Measurements from ENCODE around the gene SMIM1. TPM values are rescaled to one million over a fixed set of nuclear protein-coding genes. Genes with fewer than 3 reads are reported as not detected.
A peak's percentile ranks its signal among the peaks of the same experiment; 100 is the strongest.

The SMIM1 gene
- total RNA-seq, 4 donors from 2014 or later = 2.6 to 8.4 (median 4.7) TPM; not detected in 1

DNA sequence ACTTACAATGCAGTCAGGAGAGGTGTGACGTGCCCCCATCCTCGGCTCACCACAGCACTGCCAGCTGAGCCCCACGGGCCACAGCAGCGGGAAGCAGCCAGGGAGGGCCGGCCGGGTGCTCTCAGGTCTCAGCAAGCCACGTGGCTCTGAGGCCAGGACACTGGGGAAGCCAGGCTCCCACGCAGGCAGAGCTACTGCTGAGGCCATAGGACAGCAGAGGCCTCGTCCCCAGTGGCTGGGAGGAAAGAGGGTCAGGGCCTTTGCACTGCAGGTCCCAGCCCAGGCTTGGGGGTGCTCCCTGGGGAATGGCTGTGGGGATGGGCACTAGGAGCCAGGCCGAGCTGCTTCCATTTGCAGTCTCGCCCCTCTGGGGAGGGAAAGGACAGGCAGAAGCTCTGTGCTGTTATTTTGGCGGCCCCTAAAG is 18.0 kb downstream of the SMIM1 start:
- H3K36me3 ChIP-seq = peaks cover 0 to 70% of the 10 kb centered on the region in 2 donors
- H3K4me1 ChIP-seq = peaks cover 4 to 72% (median 20%) of the 10 kb centered on the region in 3 donors
- no peaks in the 10 kb centered on the region for H3K27me3 ChIP-seq
- TF ChIP-seq, protein P1, sequence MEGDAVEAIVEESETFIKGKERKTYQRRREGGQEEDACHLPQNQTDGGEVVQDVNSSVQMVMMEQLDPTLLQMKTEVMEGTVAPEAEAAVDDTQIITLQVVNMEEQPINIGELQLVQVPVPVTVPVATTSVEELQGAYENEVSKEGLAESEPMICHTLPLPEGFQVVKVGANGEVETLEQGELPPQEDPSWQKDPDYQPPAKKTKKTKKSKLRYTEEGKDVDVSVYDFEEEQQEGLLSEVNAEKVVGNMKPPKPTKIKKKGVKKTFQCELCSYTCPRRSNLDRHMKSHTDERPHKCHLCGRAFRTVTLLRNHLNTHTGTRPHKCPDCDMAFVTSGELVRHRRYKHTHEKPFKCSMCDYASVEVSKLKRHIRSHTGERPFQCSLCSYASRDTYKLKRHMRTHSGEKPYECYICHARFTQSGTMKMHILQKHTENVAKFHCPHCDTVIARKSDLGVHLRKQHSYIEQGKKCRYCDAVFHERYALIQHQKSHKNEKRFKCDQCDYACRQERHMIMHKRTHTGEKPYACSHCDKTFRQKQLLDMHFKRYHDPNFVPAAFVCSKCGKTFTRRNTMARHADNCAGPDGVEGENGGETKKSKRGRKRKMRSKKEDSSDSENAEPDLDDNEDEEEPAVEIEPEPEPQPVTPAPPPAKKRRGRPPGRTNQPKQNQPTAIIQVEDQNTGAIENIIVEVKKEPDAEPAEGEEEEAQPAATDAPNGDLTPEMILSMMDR (IDR thresholded peaks at IDR 0.05) = no peak
- no peak for TF ChIP-seq EP300 (IDR thresholded peaks at IDR 0.05)
- no peak for TF ChIP-seq POLR2A (IDR thresholded peaks at IDR 0.05)
- no peak for TF ChIP-seq POLR2AphosphoS5 (IDR thresholded peaks at IDR 0.05)
- H3K27ac ChIP-seq = no peak overlapping the region
- peak; percentile 23 for ATAC-seq
- no peaks in the 10 kb centered on the region for H3K9me3 ChIP-seq
- H3K4me3 ChIP-seq = no peak overlapping the region
- no CpG with 5 or more reads among the region's 12 CpGs for WGBS, 2 donors (ENCODE audit: low coverage in 1 of 2)

DNA sequence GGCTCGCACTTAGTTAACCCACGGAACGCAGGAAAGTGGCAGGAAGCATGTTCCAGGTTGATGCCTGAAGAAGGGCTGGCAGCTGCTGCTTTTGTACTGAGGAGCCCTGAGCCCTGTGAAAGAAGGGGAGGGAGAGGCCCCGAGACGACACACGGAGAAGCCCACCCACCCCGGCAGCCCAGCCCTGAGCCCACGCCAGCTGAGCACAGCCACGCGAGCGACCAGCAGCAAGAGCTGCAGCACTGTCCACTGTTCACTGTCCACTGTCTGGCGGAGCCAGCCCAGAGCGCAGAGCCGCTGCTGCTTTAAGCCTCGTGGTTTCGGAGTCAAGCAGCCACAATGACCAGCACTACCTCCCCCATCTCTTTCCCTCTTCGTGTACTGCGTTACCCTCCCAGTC is 18.4 kb downstream of the SMIM1 start:
- peaks cover 0 to 66% of the 10 kb centered on the region in 2 donors for H3K36me3 ChIP-seq
- ATAC-seq = no peak
- H3K4me1 ChIP-seq = peaks cover 4 to 73% (median 21%) of the 10 kb centered on the region in 3 donors
- no peak overlapping the region for H3K27ac ChIP-seq
- H3K27me3 ChIP-seq = no peaks in the 10 kb centered on the region
- TF ChIP-seq, protein P1 (IDR thresholded peaks at IDR 0.05) = no peak
- no peak for TF ChIP-seq EP300 (IDR thresholded peaks at IDR 0.05)
- TF ChIP-seq POLR2A (IDR thresholded peaks at IDR 0.05) = no peak
- TF ChIP-seq POLR2AphosphoS5 (IDR thresholded peaks at IDR 0.05) = no peak
- 90% methylated on average over 3 of the region's 18 CpGs; no CpG with 5 or more reads in 1 of the 2 donors for WGBS, 2 donors (ENCODE audit: low coverage in 1 of 2)
- H3K9me3 ChIP-seq = no peaks in the 10 kb centered on the region
- H3K4me3 ChIP-seq = no peak overlapping the region

DNA sequence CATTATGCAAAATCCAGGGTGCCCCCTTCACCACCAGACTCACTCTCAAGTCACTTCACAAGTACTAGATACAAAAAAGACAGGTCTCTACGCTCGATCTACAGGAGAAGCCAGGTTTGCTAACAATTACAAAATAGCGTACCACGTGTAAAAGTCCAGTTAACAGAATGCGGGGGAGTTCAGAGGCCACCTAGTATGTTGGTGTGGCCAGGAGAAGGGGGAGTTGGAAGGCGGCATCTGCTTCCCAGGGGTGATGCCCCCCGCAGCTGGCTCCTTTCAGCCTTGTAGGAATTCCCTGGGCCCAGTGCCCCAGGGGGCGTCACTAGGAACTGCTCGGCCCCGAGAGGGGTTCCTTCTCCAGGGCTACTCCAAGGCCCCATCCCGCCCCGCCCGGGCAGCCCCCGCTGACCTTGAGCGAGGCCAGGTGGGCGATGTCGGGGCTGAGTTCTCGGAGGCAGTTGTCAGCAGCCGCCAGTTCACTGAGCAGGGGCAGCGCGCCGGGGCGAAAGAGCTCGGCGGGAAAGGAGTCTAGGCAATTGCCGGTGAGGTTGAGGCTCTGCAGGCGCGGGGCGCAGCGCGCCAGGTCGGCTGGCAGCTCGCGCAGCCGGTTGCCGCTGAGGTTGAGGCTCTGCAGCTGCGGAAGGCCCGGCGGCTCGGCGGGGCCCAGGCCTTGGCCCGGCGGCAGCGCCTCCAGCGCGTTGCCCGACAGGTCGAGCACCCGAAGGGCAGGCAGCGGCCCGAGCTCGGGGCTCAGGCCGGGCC is 23.1 kb downstream of the SMIM1 start:
- Histone ChIP-seq H3K36me3 (peaks cover 0 to 21% of the 10 kb centered on the region in 2 donors), H3K4me3 (peak overlapping the region; percentile 51 to 76), H3K9me3 (no peaks in the 10 kb centered on the region), H3K4me1 (peaks cover 4 to 58% (median 21%) of the 10 kb centered on the region in 3 donors), H3K27ac (peak overlapping the region; percentile 1 to 86 (median 82)), H3K27me3 (peaks cover 11% of the 10 kb centered on the region)
- 8% methylated on average over 4 of the region's 53 CpGs; no CpG with 5 or more reads in 1 of the 2 donors for WGBS, 2 donors (ENCODE audit: low coverage in 1 of 2)
- no peak for TF ChIP-seq POLR2A (IDR thresholded peaks at IDR 0.05)
- TF ChIP-seq, protein P1 (IDR thresholded peaks at IDR 0.05) = no peak
- no peak for TF ChIP-seq POLR2AphosphoS5 (IDR thresholded peaks at IDR 0.05)
- TF ChIP-seq EP300 (IDR thresholded peaks at IDR 0.05) = no peak
- no peak for ATAC-seq

DNA sequence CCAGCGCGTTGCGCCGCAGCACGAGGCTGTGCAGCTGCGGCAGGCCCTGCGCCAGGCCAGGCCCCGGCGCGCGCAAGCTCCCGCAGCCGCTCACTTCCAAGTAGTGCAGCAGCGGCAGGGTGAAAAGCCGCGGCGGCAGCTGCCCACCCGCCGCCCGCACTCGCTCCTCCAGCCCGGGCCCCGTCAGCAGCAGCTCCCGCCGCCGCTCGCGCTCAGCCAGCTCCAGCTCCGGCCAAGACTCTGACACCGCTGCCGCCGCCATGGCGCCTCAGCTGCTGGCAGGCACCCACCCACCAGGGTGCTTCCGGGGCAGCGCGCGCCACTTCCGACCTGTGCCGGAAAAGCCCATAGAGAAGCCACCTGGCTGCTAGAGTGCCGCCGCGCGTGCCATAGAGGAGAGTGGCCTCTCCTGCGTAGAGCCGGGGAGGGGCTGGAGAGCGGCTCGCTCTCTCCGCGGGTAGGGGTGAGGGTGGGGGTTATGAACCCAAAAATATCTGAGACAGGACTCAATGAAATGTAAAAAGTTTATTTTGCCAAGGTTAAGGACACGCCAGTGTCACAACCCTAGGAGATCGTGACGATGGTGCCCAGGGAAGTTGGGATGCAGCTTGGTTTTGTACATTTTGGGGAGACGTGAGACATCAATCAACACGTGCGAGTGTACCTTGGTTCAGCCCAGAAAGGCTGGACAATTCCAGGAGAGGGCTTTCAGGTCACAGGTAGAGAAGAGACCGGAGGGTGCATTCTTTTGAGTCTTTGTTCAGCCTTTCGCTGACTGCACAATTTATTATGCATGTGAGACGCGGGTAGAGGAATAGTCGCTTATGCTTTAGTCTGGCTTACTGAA is 23.9 kb downstream of the SMIM1 start, which contains the start of gene LRRC47:
Gene LRRC47, minus strand, starts transcription at position 284 of the 847 bp plus-strand sequence. Its CDS starts 22 bp downstream, at position 262.
- Histone ChIP-seq H3K4me1 (peaks cover 4 to 50% (median 21%) of the 10 kb centered on the region in 3 donors), H3K27ac (peak within 1 kb of the TSS; percentile 17 to 86 (median 82)), H3K36me3 (peaks cover 0 to 13% of the 10 kb centered on the region in 2 donors), H3K9me3 (no peaks in the 10 kb centered on the region), H3K4me3 (peak within 1 kb of the TSS; percentile 51 to 76), H3K27me3 (peaks cover 11% of the 10 kb centered on the region)
- WGBS, 2 donors (ENCODE audit: low coverage in 1 of 2) = 0 to 4% methylated on average over 10 of the region's 60 CpGs
- peak; percentile 82 for TF ChIP-seq POLR2AphosphoS5 (IDR thresholded peaks at IDR 0.05)
- TF ChIP-seq EP300 (IDR thresholded peaks at IDR 0.05) = no peak
- TF ChIP-seq, protein P1 (IDR thresholded peaks at IDR 0.05) = peak in 2 of 4 experiments; percentile 12 to 48
- TF ChIP-seq POLR2A (IDR thresholded peaks at IDR 0.05) = peak; percentile 64 to 75
- ATAC-seq = peak; percentile 99

Measured in gastroesophageal sphincter (tissue), 4 donors.